Transverse colon (tissue), 4 donors: ENCODE data around the gene SNTG2. TPM values are rescaled to one million over a fixed set of nuclear protein-coding genes. Genes with fewer than 3 reads are reported as not detected.

Experiments used
- DNase-seq: peaks from one replicate; pipeline ENCODE4 v3.0.0-alpha.2; 2019
- H3K27ac ChIP-seq, 4 donors: fragments of 200-600 bp; sonication (generic); 2 replicates each; pipeline ENCODE4 v1.5.1; 2016 to 2018; ENCODE audit warnings: inconsistent platforms in 4 of 4
- H3K27me3 ChIP-seq: fragments of 200-600 bp; sonication (generic); 2 replicates; pipeline ENCODE4 v1.5.1; 2017; ENCODE audit warnings: inconsistent platforms
- H3K36me3 ChIP-seq, 4 donors: fragments of 200-600 bp; sonication (generic); 2 replicates each; pipeline ENCODE4 v1.5.1; 2017 to 2019; ENCODE audit warnings: inconsistent platforms in 4 of 4
- H3K4me1 ChIP-seq, 4 donors: fragments of 200-600 bp; sonication (generic); 2 replicates each; pipeline ENCODE4 v1.5.1; 2017 to 2020; ENCODE audit warnings: inconsistent platforms in 4 of 4
- H3K4me3 ChIP-seq, 4 donors: fragments of 200-600 bp; sonication (generic); 1 replicate in 1 of 4; 2 replicates in 3 of 4; pipeline versions ENCODE4 v1.5.1 to v1.6.1; 2017 to 2019; ENCODE audit warnings: inconsistent platforms in 4 of 4
- H3K9me3 ChIP-seq, 2 donors: fragments of 200-600 bp; sonication (generic); 2 replicates each; pipeline ENCODE4 v1.5.1; 2017 to 2019; ENCODE audit warnings: inconsistent platforms in 2 of 2
- CTCF ChIP-seq, 5 experiments: fragments of 200-600 bp in 3 of 5; fragments of 450-650 bp in 2 of 5; sonication (generic) in 3 of 5; IDR thresholded peaks; 1 replicate in 2 of 5; 2 replicates in 3 of 5; pipeline ENCODE4 v1.5.1; 2016 to 2017; ENCODE audit warnings: antibody characterized with exemption in 5 of 5, inconsistent platforms in 3 of 5, mild to moderate bottlenecking in 2 of 5, moderate library complexity in 1 of 5
- EP300 ChIP-seq: sonication (generic); formaldehyde crosslinking; IDR thresholded peaks from one replicate; pipeline ENCODE4 v1.6.1; 2017; ENCODE audit warnings: antibody characterized with exemption, low read depth
- POLR2A ChIP-seq: fragments of 450-650 bp; IDR thresholded peaks from one replicate; pipeline ENCODE4 v1.6.1; 2016; ENCODE audit warnings: antibody characterized with exemption, mild to moderate bottlenecking, moderate library complexity
- POLR2AphosphoS5 ChIP-seq, 3 donors: sonication (generic); formaldehyde crosslinking; IDR thresholded peaks; one replicate each; pipeline ENCODE4 v1.6.1; 2016; ENCODE audit warnings: antibody characterized with exemption in 3 of 3
- WGBS, 2 donors: methylation state at CpG; one replicate each; pipeline ENCODE4 v1.1.5; 2018; ENCODE audit warnings: low coverage in 1 of 2; 5-methylcytosine and 5-hydroxymethylcytosine counted together
- in situ Hi-C, 4 donors: fragments of 200-750 bp; cut with MboI; loops; one replicate each; pipeline versions ENCODE4 v1.15.0 to v1.15.1; 2017; ENCODE audit warnings: low sequenced_read_pairs in 3 of 4, low pct_ligation_motif_present in 1 of 4, low pct_unique_long_range_greater_than_20kb in 1 of 4
- intact Hi-C: fragments of 100-400 bp; cut with DNase I; formaldehyde crosslinking; loops from one replicate; pipeline ENCODE4 v1.15.1; 2023; ENCODE audit warnings: low total_unique reads
- total RNA-seq, 4 donors: library from RNA; depleted of rRNA; stranded (reverse); fragments of >200 nt; gene quantifications; one replicate each; pipeline ENCODE4 v1.1.0, GENCODE V29; 2016

Gene SNTG2
- total RNA-seq, 4 donors from 2014 or later, result 0.55 to 4.9 (median 1.5) TPM

GRCh38 chr2:963876-964275, 13.2 kb downstream of the SNTG2 start:
- no peaks in the 10 kb centered on the region for H3K27me3 ChIP-seq
- H3K4me3 ChIP-seq, result no peak overlapping the region
- no peak overlapping the region for H3K27ac ChIP-seq
- H3K9me3 ChIP-seq, result no peaks in the 10 kb centered on the region
- in situ Hi-C loops (no loop called here), intact Hi-C loops (no loop called here)
- 61 to 79% methylated on average over 6 of the region's 6 CpGs for WGBS, 2 donors
- no peaks in the 10 kb centered on the region for H3K4me1 ChIP-seq
- no peak for TF ChIP-seq POLR2AphosphoS5 (IDR thresholded peaks at IDR 0.05)
- TF ChIP-seq CTCF (IDR thresholded peaks at IDR 0.05), result no peak
- no peak for TF ChIP-seq EP300
- H3K36me3 ChIP-seq, result no peaks in the 10 kb centered on the region
- DNase-seq, result no peak

- Histone ChIP-seq H3K9me3 (no peaks in the 10 kb centered on the region), H3K27ac (no peak overlapping the region), H3K4me3 (no peak overlapping the region), H3K27me3 (no peaks in the 10 kb centered on the region), H3K36me3 (no peaks in the 10 kb centered on the region), H3K4me1 (no peaks in the 10 kb centered on the region)
- no peak for DNase-seq
- in situ Hi-C loops, result no loop called here
- WGBS, 2 donors, result 73% methylated on average over 8 of the region's 8 CpGs; no CpG with 5 or more reads in 1 of the 2 donors
- intact Hi-C loops, result no loop called here
- TF ChIP-seq POLR2A (no peak), CTCF (IDR thresholded peaks at IDR 0.05) (no peak), POLR2AphosphoS5 (IDR thresholded peaks at IDR 0.05) (no peak), EP300 (no peak)
Measured at GRCh38 chr2:964562-964961, 13.9 kb downstream of the SNTG2 start.

- intact Hi-C loops, result no loop called here
- WGBS, 2 donors, result 73% methylated on average over 11 of the region's 12 CpGs; no CpG with 5 or more reads in 1 of the 2 donors
Measured at GRCh38 chr2:965640-966147, 15.0 kb downstream of the SNTG2 start.

GRCh38 chr2:973129-973528, 22.5 kb downstream of the SNTG2 start:
- Histone ChIP-seq H3K9me3 (no peaks in the 10 kb centered on the region), H3K27me3 (no peaks in the 10 kb centered on the region), H3K4me3 (no peak overlapping the region), H3K4me1 (no peaks in the 10 kb centered on the region), H3K36me3 (no peaks in the 10 kb centered on the region), H3K27ac (no peak overlapping the region)
- intact Hi-C loops (no loop called here), in situ Hi-C loops (no loop called here)
- 81 to 85% methylated on average over 3 of the region's 3 CpGs for WGBS, 2 donors
- DNase-seq, result no peak
- TF ChIP-seq POLR2AphosphoS5 (IDR thresholded peaks at IDR 0.05) (no peak), EP300 (no peak), CTCF (IDR thresholded peaks at IDR 0.05) (no peak)

More at GRCh38 chr2:965640-966147, 15.0 kb downstream of the SNTG2 start:
- TF ChIP-seq EP300 (no peak), POLR2A (no peak), POLR2AphosphoS5 (IDR thresholded peaks at IDR 0.05) (no peak), CTCF (IDR thresholded peaks at IDR 0.05) (no peak)
- no peak for DNase-seq
- no peaks in the 10 kb centered on the region for H3K27me3 ChIP-seq
- no peaks in the 10 kb centered on the region for H3K36me3 ChIP-seq
- H3K27ac ChIP-seq, result no peak overlapping the region
- no peaks in the 10 kb centered on the region for H3K9me3 ChIP-seq
- H3K4me1 ChIP-seq, result no peaks in the 10 kb centered on the region
- in situ Hi-C loops, result no loop called here
- no peak overlapping the region for H3K4me3 ChIP-seq
